Esophagus muscularis mucosa (tissue), 3 donors: Measurements from ENCODE around the gene PTPRT.

Experiments
- CTCF ChIP-seq, 3 experiments: fragments of 200-600 bp in 2 of 3; fragments of 450-650 bp in 1 of 3; sonication (generic) in 2 of 3; IDR thresholded peaks; one replicate each; pipeline ENCODE4 v1.5.1; 2017 to 2019; ENCODE audit warnings: antibody characterized with exemption in 3 of 3, mild to moderate bottlenecking in 2 of 3, moderate library complexity in 1 of 3
- POLR2AphosphoS5 ChIP-seq, 2 donors: sonication (generic); formaldehyde crosslinking; IDR thresholded peaks; one replicate each; pipeline ENCODE4 v1.6.1; 2017; ENCODE audit warnings: antibody characterized with exemption in 2 of 2

DNA sequence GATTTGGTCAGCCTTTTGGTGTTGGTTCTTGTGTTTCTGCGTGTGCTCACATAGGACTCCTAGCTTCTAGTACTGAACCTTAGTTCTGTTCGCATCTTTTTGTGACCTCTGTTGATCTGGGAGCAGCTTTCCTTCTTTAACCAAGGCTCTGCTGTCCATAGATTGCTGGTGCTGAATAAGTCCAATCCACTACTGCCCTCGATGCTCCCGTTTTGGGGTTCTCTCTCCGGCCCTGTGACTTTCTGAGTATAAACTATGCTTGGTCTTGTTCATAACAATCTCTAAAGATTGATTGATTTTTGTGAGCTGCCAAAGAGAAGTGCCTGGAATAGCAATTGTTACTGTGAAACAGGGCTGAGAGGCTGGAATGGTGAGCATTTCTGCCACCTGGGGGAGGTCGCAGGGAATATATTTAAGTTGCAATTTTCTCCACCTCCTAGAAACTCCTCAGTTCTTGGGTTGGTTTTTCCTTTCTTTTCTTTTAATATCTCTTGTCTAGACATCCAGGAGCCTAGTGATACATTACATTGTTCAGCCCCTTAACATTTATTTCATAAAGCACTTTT is 1148.6 kb downstream of the PTPRT start:
- TF ChIP-seq POLR2AphosphoS5 (IDR thresholded peaks at IDR 0.05), result no peak
- TF ChIP-seq CTCF (IDR thresholded peaks at IDR 0.05), result peak in 1 of 3 experiments; percentile 7
